ENCODE measurements around the gene HLCS.

HLCS gene

DNA sequence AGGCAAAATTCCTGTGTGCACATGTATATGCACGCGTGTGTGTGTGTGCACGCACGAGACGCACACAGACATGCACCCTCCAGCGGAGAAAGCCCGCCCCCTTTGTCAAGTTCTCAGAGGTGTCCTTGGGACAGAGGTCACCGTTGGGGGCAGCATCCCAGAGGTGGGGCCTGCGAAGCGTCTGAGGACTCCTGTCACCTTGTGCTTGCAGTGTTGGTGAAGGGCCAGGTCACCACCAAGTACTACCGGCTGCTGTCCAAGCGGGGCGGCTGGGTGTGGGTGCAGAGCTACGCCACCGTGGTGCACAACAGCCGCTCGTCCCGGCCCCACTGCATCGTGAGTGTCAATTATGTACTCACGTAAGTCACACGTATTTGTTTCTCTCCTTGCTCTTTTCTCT is 225.0 kb downstream of the HLCS start:
- Mint-ChIP-seq H3K27ac (no peak overlapping the region), H3K27me3 (peaks cover 27% of the 10 kb centered on the region), H3K36me3 (ENCODE audit: low read depth) (no peaks in the 10 kb centered on the region), H3K4me3 (no peak overlapping the region), H3K4me1 (peaks cover under 1% of the 10 kb centered on the region), H3K9me3 (no peaks in the 10 kb centered on the region)
- ATAC-seq (no peak), DNase-seq (no peak)

DNA sequence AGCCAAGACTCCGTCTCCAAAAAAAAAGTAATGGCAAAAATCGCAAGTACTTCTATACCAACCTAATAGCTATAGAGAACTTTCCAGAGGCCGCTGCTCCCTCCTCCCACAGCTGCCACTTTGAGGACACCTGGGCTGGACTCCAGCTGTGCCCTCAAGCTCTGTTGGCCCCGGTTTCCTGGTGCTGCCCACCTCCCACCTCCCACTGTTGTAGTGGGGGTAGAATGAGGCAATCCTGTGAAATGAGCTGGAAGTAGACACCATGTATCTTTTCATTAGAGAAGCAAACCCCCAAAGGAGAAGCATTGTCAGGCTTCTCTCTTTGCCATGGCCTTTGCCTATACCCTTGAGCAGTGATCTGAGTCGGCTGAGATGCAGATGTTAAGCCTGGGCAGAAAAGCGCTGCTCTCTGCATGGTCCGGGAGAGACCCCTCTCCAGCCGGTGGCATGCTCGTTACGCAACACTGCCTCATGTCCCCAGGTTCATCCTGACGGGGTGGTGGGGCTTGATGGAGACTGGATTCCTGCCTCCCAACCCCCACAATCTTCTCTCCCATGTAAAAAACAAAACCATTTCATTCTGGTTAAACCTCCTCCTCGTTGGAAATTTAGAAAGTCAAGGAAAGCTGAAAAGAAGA is 227.9 kb downstream of the HLCS start:
- no peak overlapping the region for H3K27ac Mint-ChIP-seq
- H3K27me3 Mint-ChIP-seq: peaks cover 15% of the 10 kb centered on the region
- no peak overlapping the region for H3K4me3 Mint-ChIP-seq
- no peaks in the 10 kb centered on the region for H3K4me1 Mint-ChIP-seq
- no peaks in the 10 kb centered on the region for H3K36me3 Mint-ChIP-seq (ENCODE audit: low read depth)
- DNase-seq (no peak), ATAC-seq (no peak)
- no peaks in the 10 kb centered on the region for H3K9me3 Mint-ChIP-seq

DNA sequence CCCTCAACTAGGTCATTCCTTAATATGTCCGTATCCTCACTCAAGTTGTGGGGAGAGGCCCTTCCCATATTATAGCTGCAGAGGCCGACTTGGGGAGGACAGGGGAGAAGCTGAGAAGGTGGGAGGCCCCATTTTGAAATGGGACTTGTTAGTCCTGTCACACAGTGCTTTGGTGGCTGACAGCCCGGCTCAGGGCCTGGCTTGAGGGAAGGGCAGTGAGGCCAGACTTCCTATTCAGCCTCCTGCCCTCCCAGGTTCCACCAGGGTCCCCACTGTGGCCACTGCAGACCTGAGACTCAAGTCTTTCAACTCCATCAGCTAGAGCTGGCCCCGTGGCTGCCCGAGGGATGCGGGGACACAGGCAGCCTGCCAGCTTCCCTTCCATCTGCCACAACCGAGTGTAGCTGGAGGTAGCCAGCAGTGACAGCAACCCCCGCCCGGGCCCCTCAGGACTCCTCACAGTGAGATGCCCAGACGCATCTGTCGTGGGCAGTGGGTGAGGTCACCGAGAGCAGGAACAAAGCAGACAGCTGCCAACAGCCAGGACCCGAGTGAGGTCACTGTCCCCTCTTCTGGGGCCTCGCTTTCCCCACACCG is 230.6 kb downstream of the HLCS start:
- no peaks in the 10 kb centered on the region for H3K4me1 Mint-ChIP-seq
- H3K27me3 Mint-ChIP-seq: peaks cover 8% of the 10 kb centered on the region
- H3K4me3 Mint-ChIP-seq: no peak overlapping the region
- ATAC-seq: no peak
- DNase-seq: no peak
- no peaks in the 10 kb centered on the region for H3K9me3 Mint-ChIP-seq
- H3K36me3 Mint-ChIP-seq (ENCODE audit: low read depth): no peaks in the 10 kb centered on the region
- H3K27ac Mint-ChIP-seq: no peak overlapping the region

DNA sequence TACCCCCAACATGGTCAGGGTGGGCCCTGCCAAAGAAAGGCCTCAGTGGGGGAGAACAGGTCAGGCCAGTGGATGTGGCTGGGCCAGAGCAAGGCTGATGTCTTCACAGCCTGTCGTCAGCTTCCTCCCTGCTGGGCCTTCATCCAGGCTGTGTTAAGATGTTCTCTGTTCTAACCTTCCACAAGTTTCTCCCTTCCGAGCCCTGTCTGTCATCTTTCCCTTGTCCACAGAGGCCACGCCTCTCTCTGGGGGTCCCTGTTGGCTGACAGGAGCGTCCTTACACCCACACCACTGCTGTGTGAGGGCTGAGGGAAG is 231.3 kb downstream of the HLCS start:
- Mint-ChIP-seq H3K4me1 (no peaks in the 10 kb centered on the region), H3K9me3 (no peaks in the 10 kb centered on the region), H3K27me3 (peaks cover 10% of the 10 kb centered on the region), H3K36me3 (ENCODE audit: low read depth) (no peaks in the 10 kb centered on the region), H3K27ac (no peak overlapping the region), H3K4me3 (no peak overlapping the region)
- DNase-seq (no peak), ATAC-seq (no peak)

DNA sequence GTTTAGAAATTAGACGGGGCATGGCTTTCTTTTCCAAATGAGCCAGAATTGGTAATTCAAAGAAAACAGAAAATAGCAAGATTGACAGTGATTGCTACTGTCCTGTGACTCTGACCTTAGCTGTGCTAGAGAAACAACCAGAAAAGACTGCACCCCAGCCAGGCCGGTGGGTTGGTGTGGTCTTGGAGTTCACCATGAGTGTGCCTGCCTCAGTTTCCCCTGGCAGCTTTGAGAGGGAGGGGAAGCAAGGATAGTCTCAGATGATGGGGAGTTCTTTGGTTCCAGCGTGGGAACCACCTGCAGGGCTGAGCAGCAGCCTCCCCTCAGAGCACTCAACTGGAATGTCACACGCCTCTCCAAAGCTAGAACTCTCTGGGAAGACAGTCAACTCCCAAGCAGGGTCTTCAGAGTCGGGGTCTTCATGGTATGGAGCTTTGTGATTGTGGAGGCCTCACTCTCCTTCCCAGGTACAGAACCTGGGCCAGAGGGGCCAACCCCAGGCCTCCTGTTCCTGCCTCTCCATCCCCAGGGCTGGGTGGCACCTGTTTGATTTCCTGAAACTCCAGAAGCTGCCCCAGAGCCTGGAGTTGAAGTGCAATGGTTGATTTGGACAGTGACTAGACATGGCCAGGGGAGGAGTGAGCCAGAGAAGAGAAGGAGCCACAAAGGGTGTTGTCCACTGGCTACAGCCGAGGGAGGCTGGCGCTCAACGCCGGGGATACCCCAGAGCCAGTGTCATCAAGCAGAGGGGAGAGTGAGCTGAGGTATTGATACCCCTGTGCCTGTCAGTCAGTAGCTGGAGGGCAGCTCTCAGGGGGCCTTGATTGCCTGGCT is 231.9 kb downstream of the HLCS start:
- peaks cover 13% of the 10 kb centered on the region for H3K27me3 Mint-ChIP-seq
- H3K4me1 Mint-ChIP-seq: no peaks in the 10 kb centered on the region
- ATAC-seq (no peak), DNase-seq (no peak)
- H3K4me3 Mint-ChIP-seq: no peak overlapping the region
- no peak overlapping the region for H3K27ac Mint-ChIP-seq
- H3K36me3 Mint-ChIP-seq (ENCODE audit: low read depth): no peaks in the 10 kb centered on the region
- no peaks in the 10 kb centered on the region for H3K9me3 Mint-ChIP-seq

DNA sequence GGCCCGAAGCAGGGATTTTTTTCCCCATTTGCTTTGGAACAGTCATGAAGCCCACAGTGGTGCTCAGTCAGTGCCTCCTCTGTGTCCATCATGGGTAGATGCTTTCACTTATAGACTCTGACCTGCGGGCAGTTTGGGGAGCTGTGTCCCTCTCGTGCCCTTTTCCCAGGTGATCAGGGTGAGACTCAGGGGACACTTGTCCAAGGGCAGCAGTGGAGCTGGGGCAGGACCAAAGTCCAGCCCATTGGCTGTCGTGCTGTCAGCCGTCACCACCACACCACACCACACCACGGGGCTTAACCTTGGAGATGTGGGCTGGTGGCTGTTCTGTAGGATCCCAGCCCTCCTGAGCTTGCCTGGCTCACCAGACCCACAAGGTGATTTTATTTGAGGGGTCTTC is 232.6 kb downstream of the HLCS start:
- Mint-ChIP-seq H3K36me3 (ENCODE audit: low read depth) (no peaks in the 10 kb centered on the region), H3K27me3 (peaks cover 14% of the 10 kb centered on the region), H3K9me3 (no peaks in the 10 kb centered on the region), H3K4me3 (no peak overlapping the region), H3K27ac (no peak overlapping the region), H3K4me1 (no peaks in the 10 kb centered on the region)
- ATAC-seq (no peak), DNase-seq (no peak)

DNA sequence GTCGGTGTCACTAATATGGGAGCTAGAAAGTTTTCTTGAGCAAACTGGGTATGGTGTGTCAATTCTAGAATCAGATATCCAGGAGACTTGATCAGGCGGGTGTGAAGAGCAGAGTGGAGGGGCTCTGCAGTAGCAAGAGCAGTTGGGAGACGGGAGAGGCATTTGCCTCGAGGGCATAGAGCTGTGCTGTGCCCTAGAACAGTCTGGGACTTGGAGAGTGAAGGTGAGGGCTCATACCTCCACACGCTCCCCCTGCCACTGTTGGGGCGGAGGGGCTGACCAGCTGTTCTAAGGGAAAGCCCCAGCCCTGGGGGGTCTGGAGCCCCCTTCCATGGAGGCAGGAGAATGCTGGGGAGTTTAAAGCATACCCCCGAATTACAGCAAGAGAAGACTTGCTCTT is 233.7 kb downstream of the HLCS start:
- no peak overlapping the region for H3K4me3 Mint-ChIP-seq
- no peaks in the 10 kb centered on the region for H3K4me1 Mint-ChIP-seq
- H3K27me3 Mint-ChIP-seq: peaks cover 12% of the 10 kb centered on the region
- no peaks in the 10 kb centered on the region for H3K9me3 Mint-ChIP-seq
- H3K27ac Mint-ChIP-seq: no peak overlapping the region
- DNase-seq: no peak
- no peak for ATAC-seq
- H3K36me3 Mint-ChIP-seq (ENCODE audit: low read depth): no peaks in the 10 kb centered on the region

DNA sequence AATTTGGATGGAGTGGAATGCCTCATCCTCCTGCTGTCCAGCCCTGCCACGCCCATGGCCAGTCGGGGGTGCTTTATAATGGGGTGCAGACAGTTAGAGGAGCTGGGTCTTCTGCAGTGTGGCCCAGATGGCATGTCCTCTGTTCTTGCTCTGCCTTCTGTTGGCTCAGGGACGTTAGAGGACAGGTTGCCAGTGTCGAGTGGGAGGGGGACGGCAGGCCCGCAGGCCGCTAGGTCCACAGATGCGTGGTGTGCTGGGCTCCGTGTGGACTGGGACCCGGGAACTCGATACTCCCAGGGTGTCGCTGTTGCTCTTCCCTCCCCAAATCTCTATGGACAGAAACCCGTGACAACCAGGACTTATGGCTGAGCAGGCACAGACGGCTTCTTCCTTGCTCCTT is 234.3 kb downstream of the HLCS start:
- DNase-seq: no peak
- H3K9me3 Mint-ChIP-seq: no peaks in the 10 kb centered on the region
- H3K4me3 Mint-ChIP-seq: no peak overlapping the region
- H3K36me3 Mint-ChIP-seq (ENCODE audit: low read depth): no peaks in the 10 kb centered on the region
- no peak for ATAC-seq
- no peaks in the 10 kb centered on the region for H3K4me1 Mint-ChIP-seq
- H3K27ac Mint-ChIP-seq: no peak overlapping the region
- H3K27me3 Mint-ChIP-seq: peaks cover 12% of the 10 kb centered on the region

DNA sequence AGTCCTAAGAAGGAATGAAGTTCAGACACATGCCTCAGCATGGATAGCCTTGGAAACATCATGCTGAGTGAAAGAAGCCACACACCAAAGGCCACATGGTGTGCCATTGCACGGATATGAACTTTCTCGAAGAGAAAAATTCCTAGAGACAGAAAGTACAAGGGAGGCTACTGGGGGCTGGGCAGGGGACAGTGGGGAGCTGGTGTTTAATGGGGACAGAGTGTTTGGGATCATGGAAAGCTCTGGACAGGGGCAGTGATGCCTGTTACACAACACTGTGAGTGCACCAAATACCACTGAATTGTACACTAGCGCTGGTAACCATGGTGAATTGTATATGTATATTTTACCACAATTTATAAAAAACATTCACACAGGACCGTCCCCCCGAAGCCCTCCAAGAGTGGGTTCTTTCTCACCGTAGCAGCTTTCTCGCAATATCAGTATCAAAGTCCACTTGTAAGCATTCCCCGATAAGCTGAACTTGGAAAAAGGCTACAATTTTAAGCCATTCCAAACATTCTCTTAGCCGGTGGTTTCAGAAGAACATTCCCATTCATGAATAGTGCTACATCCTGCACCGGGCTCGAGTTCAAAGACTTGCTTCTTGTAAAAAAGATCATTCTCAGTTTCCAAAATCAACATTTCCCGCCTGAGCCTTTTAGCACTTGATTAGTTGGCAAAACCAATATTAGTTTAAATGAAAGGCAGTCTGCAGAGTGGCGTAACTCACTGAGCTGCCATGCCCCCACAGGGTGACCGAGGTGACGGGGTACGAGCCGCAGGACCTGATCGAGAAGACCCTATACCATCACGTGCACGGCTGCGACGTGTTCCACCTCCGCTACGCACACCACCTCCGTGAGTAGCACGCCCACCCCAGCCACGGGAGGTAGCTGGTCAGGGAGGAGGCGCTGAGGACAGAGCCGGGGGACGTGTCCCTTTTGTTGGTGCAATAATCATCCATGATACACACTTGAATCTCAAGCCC is 235.9 kb downstream of the HLCS start:
- no peaks in the 10 kb centered on the region for H3K36me3 Mint-ChIP-seq (ENCODE audit: low read depth)
- H3K4me3 Mint-ChIP-seq: no peak overlapping the region
- no peak overlapping the region for H3K27ac Mint-ChIP-seq
- H3K4me1 Mint-ChIP-seq: no peaks in the 10 kb centered on the region
- peaks cover 9% of the 10 kb centered on the region for H3K27me3 Mint-ChIP-seq
- no peaks in the 10 kb centered on the region for H3K9me3 Mint-ChIP-seq
- DNase-seq: no peak
- no peak for ATAC-seq

DNA sequence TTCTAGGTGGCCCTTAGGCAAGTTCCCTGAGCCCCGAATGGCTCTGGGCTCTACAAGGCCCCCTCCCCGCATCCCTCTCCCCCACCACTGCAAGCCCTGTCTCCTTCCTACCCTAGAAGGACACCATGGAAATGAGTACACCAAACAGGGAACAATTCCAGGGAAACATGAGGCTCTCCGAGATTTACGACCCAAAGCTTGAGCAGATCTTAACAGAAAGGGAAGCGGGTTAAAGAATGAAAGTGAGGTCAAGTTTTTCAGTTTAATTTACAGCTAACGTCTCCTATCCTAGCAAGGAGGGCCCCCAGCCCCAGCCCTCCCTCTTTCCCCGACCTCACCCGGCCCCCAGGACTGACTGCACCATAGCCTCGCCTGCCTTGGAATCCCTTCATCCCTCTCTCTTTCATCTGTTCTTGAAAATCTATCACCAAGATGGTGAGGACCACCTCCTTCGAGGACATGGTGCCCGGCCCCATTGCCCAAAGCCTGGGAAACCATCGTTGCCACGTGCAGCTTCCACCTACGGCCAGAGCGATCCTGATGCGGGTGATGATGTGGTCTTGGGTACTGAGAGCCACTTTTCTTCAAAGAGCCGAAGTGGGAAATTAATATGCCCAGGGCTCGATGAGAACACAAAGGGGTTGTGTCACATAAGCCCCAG is 237.0 kb downstream of the HLCS start:
- Mint-ChIP-seq H3K36me3 (ENCODE audit: low read depth) (no peaks in the 10 kb centered on the region), H3K9me3 (no peaks in the 10 kb centered on the region), H3K27ac (no peak overlapping the region), H3K4me3 (no peak overlapping the region), H3K27me3 (peaks cover 7% of the 10 kb centered on the region), H3K4me1 (no peaks in the 10 kb centered on the region)
- ATAC-seq: no peak
- DNase-seq: no peak

DNA sequence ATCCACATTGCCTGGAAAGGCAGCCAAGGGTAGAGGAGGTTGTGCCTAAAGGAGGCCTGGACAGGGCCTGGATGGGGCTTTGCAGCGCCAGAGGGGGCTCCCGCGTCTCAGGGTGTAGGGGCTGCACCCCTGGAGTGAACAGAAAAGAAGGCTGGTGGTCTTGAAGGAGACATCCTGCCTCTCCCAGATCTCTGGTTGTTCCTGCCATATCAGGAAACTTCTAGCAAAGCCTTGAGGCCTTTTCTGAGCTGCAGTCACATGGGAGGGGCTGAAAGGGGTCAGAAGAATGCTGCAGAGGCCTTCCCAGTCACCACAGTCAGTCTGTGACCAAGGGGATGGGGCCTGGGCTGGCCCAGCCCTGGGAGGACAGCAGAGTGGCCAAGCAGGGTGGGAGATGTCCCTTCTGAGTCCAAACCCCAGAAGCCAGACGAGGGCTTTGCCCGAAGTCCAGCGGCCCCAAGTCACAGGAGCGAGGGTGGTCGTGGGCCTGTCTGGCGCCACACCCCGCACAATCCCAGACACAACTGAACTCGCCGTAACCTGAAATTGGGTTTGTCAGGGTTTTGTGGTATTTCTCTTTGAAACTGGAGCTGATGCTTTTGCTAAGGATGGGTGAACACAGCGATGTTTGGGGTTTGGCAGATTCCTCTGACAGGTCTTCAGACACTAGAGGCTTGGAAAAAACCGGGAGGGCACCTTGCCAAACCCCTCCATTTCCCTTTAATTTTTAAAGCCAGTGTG is 237.9 kb downstream of the HLCS start:
- Mint-ChIP-seq H3K4me3 (no peak overlapping the region), H3K36me3 (ENCODE audit: low read depth) (no peaks in the 10 kb centered on the region), H3K4me1 (no peaks in the 10 kb centered on the region), H3K27ac (no peak overlapping the region), H3K27me3 (peaks cover 7% of the 10 kb centered on the region), H3K9me3 (no peaks in the 10 kb centered on the region)
- DNase-seq (no peak), ATAC-seq (no peak)

DNA sequence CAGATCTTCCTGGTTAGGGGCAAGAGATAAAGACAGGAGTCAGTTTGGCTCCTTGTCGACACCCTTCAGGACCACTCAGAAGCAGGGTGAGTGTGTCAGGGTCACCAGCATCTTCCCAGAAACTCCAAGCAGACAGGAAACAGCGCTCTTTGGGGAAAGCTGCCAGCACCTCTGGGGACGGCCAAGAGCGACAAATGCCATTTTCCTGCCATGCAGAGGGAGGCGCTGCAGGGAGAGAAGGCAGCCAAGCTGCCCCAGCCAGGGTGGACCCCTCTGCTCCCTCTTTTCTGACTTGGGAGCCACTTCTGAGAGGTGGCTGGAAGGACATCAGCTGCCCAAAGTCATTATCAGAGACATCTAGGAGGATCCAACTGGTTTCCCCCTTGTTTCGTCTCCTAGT is 238.6 kb downstream of the HLCS start:
- H3K9me3 Mint-ChIP-seq: no peaks in the 10 kb centered on the region
- DNase-seq: no peak
- H3K27ac Mint-ChIP-seq: no peak overlapping the region
- H3K36me3 Mint-ChIP-seq (ENCODE audit: low read depth): no peaks in the 10 kb centered on the region
- no peaks in the 10 kb centered on the region for H3K4me1 Mint-ChIP-seq
- no peak for ATAC-seq
- peaks cover 7% of the 10 kb centered on the region for H3K27me3 Mint-ChIP-seq
- no peak overlapping the region for H3K4me3 Mint-ChIP-seq

DNA sequence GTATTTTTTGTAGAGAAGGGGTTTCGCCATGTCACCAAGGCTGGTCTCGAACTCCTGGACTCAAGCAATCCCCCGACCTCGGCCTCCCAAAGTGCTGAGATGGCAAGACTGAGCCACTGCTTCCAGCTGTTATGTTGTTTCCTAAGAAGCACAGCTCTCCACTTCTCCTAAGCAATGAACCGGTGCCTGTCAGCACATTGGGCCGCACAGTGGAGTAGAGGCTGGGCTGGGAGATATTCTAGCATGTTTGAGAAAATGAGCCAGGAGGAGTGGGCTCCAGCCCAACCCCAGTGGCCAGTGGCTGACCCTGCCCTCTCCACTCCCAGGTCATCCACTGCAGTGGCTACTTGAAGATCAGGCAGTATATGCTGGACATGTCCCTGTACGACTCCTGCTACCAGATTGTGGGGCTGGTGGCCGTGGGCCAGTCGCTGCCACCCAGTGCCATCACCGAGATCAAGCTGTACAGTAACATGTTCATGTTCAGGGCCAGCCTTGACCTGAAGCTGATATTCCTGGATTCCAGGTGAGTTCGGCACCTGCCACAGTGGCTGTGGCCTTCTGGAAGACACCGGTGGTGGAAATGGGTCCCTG is 240.6 kb downstream of the HLCS start:
- H3K9me3 Mint-ChIP-seq: no peaks in the 10 kb centered on the region

More for the DNA sequence above, 240.6 kb downstream of the HLCS start:
- DNase-seq (no peak), ATAC-seq (no peak)
- peaks cover 15% of the 10 kb centered on the region for H3K27me3 Mint-ChIP-seq
- H3K4me3 Mint-ChIP-seq: no peak overlapping the region
- no peaks in the 10 kb centered on the region for H3K4me1 Mint-ChIP-seq
- no peak overlapping the region for H3K27ac Mint-ChIP-seq
- H3K36me3 Mint-ChIP-seq (ENCODE audit: low read depth): no peaks in the 10 kb centered on the region
